Urothelium cell line (cell line): Measurements from ENCODE around the gene CSTF1.

Experiments used
- DNase-seq: peaks from one replicate; pipeline ENCODE4 v3.0.0; 2011; ENCODE audit warnings: low spot score, mixed read lengths
- FAIRE-seq: peaks from 2 replicates; lab custom pipeline; 2011; peaks lifted over from hg19 to GRCh38; lab: Jason Lieb, UNC

CSTF1 gene

GRCh38 chr20:56447227-56447626 lies 54.8 kb downstream of the CSTF1 start:
- DNase-seq (no peak), FAIRE-seq (no peak)

GRCh38 chr20:56449459-56449858 lies 57.0 kb downstream of the CSTF1 start:
- DNase-seq (no peak), FAIRE-seq (no peak)

- FAIRE-seq (peak; percentile 40), DNase-seq (no peak)
Observed at GRCh38 chr20:56451056-56451765, 58.8 kb downstream of the CSTF1 start.

DNA sequence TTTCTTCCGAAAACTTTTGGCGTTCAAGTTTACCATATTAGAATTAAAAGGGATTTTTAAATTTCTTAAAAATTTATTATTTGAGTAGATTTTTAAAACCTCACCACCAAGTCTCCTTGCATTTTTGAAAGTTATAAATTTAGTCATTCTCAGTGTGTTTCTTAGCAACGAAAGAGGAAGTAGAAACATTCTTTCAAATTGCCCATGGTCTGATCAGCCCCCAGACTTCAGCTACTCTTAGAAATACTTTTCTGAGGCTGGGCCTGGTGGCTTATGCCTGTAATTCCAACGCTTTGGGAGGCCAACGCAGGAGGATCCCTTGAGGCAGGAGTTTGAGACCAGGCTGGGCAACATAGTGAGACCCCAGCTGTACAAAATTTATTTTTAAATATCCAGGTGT lies 60.9 kb downstream of the CSTF1 start:
- FAIRE-seq (no peak), DNase-seq (no peak)

- no peak for DNase-seq
- no peak for FAIRE-seq
Observed at GRCh38 chr20:56454754-56455153, 62.3 kb downstream of the CSTF1 start.
